Right cardiac atrium (tissue), 5 donors: ENCODE data around the gene STX8. TPM values are rescaled to one million over a fixed set of nuclear protein-coding genes. Genes with fewer than 3 reads are reported as not detected.
A peak's percentile ranks its signal among the peaks of the same experiment; 100 is the strongest.
"Not testable (repeated sequence)": the region's sequence is repeated elsewhere in the genome, so short reads cannot be mapped to it uniquely, and the experiment has no call there.

Experiments used
- ATAC-seq, 2 donors: fragments of 200-7000 bp; cut with Tn5 transposase; one replicate each; pipeline versions ENCODE4 v1.8.0 to v1.9.1; 2020; ENCODE audit warnings: moderate library complexity in 2 of 2, mild to moderate bottlenecking in 1 of 2
- DNase-seq, 3 donors: peaks; one replicate each; pipeline ENCODE4 v3.0.0-alpha.2; 2020
- H3K27ac ChIP-seq: one replicate; pipeline ENCODE4 v1.5.1; 2013; ENCODE audit warnings: mild to moderate bottlenecking, low read length, control low read depth, moderate library complexity
- H3K27me3 ChIP-seq: one replicate; pipeline ENCODE4 v1.6.1; 2013; ENCODE audit not compliant: control insufficient read depth, insufficient read depth
- H3K4me1 ChIP-seq: one replicate; pipeline ENCODE4 v1.6.1; 2013; ENCODE audit warnings: low read length; ENCODE audit not compliant: control insufficient read depth, insufficient read depth
- H3K4me3 ChIP-seq: one replicate; pipeline ENCODE4 v1.5.1; 2013; ENCODE audit warnings: low read length, control low read depth
- H3K9me3 ChIP-seq: one replicate; pipeline ENCODE4 v1.6.1; 2013; ENCODE audit warnings: low read length; ENCODE audit not compliant: control insufficient read depth
- WGBS: extraction: QIAGEN DNeasy Blood & Tissue Kit; methylation state at CpG from one replicate; pipeline ENCODE4 v1.1.7; 2013; 5-methylcytosine and 5-hydroxymethylcytosine counted together
- intact Hi-C, 4 donors: fragments of 100-400 bp; cut with DNase I; formaldehyde crosslinking; loops; one replicate each; pipeline versions ENCODE4 v1.11.0 to v1.14.0; 2022 to 2023
- polyA plus RNA-seq: library from polyadenylated mRNA; stranded (reverse); fragments of 200-250 nt; gene quantifications from one replicate; pipeline ENCODE4 v1.2.3, GENCODE V29; 2013
- total RNA-seq, 4 donors: library from RNA; stranded (reverse); fragmentation: NEBNext Ultra II Directional; extraction: Animal tissue kit (Norgen Biotek cat#: 25700); gene quantifications; one replicate each; pipeline ENCODE4 v1.2.1, GENCODE V29; 2021
- donor health status: healthy with polysubstance abuse.
- donor health status: DM: no; HTN: yes; CAD: no.
- donor health status: DM: no; HTN: no; CAD: no.
- donor health status: DM: no; HTN: yes; CAD: no; lungs with severe emphysema.
- donor health status: DM: yes; HTN: yes; CAD: no.

Gene STX8
- total and polyA plus RNA-seq, 5 donors: 54.4 to 68.3 (median 61.9) TPM

DNA sequence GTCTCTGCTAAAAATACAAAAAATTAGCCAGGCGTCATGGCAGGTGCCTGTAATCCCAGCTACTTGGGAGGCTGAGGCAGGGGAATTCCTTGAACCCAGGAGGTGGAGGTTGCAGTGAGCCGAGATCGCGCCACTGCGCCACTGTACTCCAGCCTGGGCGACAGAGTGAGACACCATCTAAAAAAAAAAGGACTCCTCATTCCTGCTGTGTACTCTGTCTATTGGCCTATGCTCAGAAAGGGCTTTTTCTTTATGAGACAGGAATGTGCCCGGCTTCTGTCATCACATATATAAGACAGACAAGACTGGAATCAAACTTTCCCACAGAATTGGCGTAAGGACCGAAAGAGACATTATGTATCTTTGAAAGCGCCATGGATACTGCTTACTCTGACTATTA is 236.1 kb downstream of the STX8 start:
- DNase-seq, H3K27me3 ChIP-seq, intact Hi-C loops, H3K9me3 ChIP-seq, H3K4me1 ChIP-seq, H3K27ac ChIP-seq, ATAC-seq, H3K4me3 ChIP-seq: not testable (repeated sequence)
- 79% methylated on average over 10 of the region's 10 CpGs for WGBS

DNA sequence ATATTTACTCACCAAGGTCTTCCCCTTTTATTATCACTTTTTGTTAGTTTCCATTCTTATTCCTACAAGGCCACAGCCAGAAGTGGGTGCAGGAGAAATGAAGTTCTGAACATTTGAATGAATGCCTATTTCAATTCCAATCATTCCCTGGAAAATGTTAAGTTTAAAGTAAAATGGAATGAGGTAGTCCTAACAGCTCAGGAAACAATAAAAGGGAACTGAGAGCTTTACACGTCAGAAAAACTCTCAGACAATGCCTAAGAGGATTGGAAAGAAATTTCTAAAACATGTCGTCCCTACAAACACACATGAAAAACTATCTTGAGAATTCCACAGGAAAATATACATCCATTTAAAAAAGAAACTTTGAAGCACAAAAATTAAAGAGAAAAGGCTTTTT is 238.8 kb downstream of the STX8 start:
- no peak for ATAC-seq
- no peak overlapping the region for H3K4me3 ChIP-seq
- no peaks in the 10 kb centered on the region for H3K27me3 ChIP-seq
- no peaks in the 10 kb centered on the region for H3K9me3 ChIP-seq
- H3K4me1 ChIP-seq: no peaks in the 10 kb centered on the region
- intact Hi-C loops: no loop called here
- no peak for DNase-seq
- WGBS: 80% methylated on average over 2 of the region's 2 CpGs
- H3K27ac ChIP-seq: no peak overlapping the region

DNA sequence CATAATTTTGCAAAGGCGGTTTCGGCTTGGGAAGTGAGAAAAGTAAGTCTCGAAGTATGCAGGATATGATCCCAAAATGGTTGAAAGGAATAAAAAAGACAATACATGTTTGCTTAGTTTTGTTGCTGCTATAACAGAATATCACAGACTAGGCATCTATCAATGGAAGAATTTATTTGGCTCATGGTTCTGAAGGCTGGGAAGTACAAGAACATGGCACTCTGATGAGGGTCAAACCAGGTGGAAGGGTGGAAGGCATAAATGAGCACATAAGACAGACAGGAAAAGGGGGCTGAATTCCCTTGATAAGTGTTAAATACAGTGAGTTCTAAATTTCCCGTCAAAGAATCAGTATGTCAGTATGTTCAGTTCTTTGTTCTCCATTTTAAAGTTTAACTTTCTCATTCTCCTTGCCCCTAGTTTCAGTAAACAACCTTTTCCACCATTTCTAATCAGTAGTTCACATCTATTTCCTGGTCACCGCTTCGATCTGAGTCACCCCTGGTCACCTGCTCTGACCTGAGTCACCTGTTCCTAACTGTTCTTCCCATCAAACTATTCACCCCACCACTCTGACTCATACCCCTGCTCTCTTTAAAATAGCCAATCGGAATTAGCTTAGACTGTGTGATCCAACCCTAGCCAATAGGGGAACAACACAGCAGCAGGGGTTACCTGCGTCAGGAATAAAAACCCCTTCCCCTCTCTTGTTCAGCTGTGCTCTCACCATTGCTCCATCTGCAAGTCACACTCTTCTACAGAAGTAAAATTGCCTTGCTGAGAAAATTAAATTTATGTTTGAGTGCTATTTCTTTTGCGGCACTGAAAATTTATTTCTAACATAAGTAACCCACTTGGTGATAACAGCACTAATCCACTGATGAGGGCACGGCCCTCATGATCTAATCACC is 240.8 kb downstream of the STX8 start:
- 88% methylated on average over 10 of the region's 10 CpGs for WGBS
- H3K27ac ChIP-seq: no peak overlapping the region
- DNase-seq (no peak), ATAC-seq (no peak)
- H3K4me3 ChIP-seq: no peak overlapping the region
- H3K9me3 ChIP-seq: no peaks in the 10 kb centered on the region
- H3K4me1 ChIP-seq: no peaks in the 10 kb centered on the region
- intact Hi-C loops: no loop called here
- no peaks in the 10 kb centered on the region for H3K27me3 ChIP-seq

DNA sequence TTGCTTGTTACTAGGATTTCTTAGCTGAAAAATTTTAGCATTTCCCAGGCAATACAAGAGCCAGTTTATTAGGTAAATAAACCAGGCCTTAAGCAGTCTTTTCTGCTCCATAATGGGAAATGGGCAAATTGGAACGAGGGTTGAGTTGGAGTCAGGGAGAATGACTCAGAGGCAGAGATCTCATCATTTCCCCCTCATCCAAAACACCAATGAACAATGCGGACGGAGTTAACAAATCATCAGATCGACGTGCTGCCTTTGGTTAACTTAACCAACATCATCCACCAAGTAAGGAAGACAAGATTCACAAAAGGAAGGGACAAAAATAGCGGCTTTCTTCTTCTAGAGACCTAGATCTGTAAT is 243.5 kb downstream of the STX8 start:
- ATAC-seq: no peak
- WGBS: 91% methylated on average over 6 of the region's 6 CpGs

DNA sequence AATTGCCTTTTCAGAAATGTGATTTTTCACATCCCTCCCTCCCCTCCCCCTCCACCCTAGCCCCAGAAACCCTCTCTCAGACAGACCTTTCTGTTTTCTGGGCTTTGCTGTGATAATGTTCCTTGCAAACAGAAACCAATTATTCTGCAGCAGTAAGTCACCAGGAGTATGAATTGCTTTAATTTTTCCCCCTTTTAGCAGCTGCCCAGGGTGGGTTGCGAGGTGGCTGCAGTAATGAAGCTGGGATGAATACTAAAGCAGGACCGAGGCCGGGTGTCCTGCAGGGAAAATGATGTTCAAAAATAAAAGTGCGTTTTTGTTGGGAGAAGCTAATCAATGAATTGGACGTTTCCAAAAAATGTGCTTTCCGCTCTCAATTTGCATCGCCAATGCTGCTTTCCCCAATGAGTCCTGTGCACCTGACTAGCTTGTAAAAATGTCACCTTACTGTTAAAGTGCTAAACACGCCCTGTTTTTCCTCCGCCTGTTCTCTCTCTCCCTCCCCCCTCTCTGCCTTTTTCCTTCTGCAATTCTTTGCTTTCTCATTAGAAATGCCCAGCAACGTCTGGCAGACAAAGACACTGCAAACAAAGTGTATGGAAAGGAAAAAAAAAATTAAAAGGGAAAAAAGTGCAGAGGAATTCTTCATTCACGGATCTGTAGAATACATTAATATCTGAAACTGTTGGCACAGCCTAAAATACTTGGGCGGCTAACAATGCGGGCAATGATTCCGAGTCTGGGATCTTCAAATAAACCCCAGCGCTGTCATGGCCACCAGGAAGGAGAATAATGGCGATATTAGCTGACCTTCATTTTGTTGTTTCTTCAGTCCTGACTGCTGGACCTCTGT is 244.1 kb downstream of the STX8 start:
- no peak for ATAC-seq
- WGBS: 84% methylated on average over 16 of the region's 16 CpGs

More for the DNA sequence above, 243.5 kb downstream of the STX8 start:
- H3K4me1 ChIP-seq: no peaks in the 10 kb centered on the region
- no peak overlapping the region for H3K4me3 ChIP-seq
- H3K27ac ChIP-seq: no peak overlapping the region
- no peaks in the 10 kb centered on the region for H3K9me3 ChIP-seq
- H3K27me3 ChIP-seq: no peaks in the 10 kb centered on the region
- intact Hi-C loops: no loop called here
- no peak for DNase-seq

DNA sequence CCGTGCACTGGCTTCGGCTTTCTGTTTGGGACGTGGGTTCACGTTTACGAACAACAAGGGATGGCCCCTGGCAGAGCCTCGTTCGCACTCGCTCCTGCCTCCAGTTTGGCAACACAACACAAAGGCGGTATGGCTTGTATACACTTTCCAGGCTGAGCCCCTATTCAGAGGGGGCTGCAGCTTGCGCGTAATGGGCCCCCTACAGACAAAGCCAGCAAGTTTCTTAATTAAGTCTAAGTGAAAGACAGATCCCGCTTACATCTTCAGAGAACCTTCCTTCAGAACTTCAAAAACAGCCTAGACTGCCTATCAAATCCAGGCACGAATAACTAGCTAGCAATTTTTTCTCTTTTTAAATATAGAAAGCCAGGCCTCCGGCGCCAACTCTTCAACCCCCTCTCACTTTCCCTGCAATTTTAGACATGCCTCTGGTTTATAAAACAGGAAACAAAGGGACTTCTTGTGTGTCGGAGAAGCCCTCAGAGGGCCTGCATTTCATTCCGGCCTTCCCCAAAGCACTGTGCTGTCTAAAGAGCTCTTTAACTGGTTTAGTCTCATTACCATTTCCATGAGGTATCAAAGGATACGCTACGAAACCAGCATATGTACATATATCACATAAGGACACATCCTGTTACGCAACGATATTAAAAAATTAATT is 244.9 kb downstream of the STX8 start:
- Histone ChIP-seq H3K4me1 (no peaks in the 10 kb centered on the region), H3K27me3 (no peaks in the 10 kb centered on the region), H3K9me3 (no peaks in the 10 kb centered on the region), H3K4me3 (no peak overlapping the region), H3K27ac (no peak overlapping the region)
- WGBS: 87% methylated on average over 21 of the region's 21 CpGs
- intact Hi-C loops: no loop called here
- ATAC-seq (no peak), DNase-seq (no peak)

More for the DNA sequence above, 244.1 kb downstream of the STX8 start:
- Histone ChIP-seq H3K27me3 (no peaks in the 10 kb centered on the region), H3K4me3 (no peak overlapping the region), H3K9me3 (no peaks in the 10 kb centered on the region), H3K27ac (no peak overlapping the region), H3K4me1 (no peaks in the 10 kb centered on the region)
- no peak for DNase-seq
- intact Hi-C loops: no loop called here

DNA sequence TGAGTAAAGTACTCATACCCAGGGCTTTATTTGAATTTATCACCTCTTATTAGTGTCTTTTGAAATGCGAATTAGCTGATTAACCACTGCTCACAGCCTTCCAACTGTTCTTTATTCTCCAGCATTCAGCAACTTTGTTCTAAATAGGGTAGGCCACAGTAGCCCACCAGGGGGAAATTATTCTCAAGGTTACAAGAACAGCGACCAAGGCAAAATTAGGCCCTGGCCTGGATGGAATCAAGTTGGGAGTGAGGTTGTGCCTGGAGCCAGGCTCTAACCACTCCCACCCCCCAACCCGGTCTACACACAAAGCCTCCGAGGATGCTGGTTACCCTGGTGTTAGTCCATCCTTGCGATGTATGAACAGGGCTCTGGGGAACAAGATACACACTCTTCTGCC is 245.5 kb downstream of the STX8 start:
- WGBS: 82% methylated on average over 5 of the region's 5 CpGs
- no peak overlapping the region for H3K27ac ChIP-seq
- intact Hi-C loops: no loop called here

DNA sequence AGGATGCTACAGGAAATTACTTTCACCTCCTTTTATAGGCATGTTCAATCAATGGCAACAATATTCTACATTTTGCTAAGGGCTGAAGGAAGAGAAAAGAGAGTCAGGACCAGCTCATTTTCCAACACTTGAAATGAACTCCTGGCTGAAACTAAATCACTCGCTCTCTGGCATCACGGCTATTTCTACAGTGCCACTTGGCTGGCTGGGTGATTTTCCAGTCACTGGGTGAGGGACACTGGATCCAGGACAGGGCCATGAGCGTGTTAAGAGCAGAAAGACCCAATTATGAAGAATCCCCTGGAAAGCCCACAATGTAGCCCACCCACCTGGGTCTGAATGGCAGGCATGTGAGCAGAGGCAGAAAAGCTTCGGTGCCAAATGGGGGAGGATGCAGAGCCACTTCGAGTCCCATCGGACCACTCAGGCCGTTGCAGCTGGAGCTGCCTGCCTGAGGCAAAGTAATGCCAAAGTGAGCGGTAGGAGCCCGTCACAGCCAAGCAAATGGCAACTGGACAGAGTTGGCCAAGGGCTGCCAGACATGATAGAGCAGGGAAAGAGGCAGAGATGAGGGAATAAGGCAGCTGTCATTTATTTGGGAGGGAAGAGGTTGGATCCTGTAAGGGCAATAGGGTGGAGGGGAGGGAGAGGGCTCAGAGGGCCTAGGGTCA is 246.2 kb downstream of the STX8 start:
- no peak overlapping the region for H3K4me3 ChIP-seq
- no peaks in the 10 kb centered on the region for H3K9me3 ChIP-seq
- H3K27ac ChIP-seq: no peak overlapping the region
- 79% methylated on average over 9 of the region's 9 CpGs for WGBS
- ATAC-seq (peak in 1 of 2 donors; percentile 28), DNase-seq (no peak)
- H3K27me3 ChIP-seq: no peaks in the 10 kb centered on the region
- intact Hi-C loops: no loop called here
- H3K4me1 ChIP-seq: no peaks in the 10 kb centered on the region

More for the DNA sequence above, 245.5 kb downstream of the STX8 start:
- no peak for DNase-seq
- H3K4me3 ChIP-seq: no peak overlapping the region
- no peak for ATAC-seq
- no peaks in the 10 kb centered on the region for H3K9me3 ChIP-seq
- H3K27me3 ChIP-seq: no peaks in the 10 kb centered on the region
- no peaks in the 10 kb centered on the region for H3K4me1 ChIP-seq

DNA sequence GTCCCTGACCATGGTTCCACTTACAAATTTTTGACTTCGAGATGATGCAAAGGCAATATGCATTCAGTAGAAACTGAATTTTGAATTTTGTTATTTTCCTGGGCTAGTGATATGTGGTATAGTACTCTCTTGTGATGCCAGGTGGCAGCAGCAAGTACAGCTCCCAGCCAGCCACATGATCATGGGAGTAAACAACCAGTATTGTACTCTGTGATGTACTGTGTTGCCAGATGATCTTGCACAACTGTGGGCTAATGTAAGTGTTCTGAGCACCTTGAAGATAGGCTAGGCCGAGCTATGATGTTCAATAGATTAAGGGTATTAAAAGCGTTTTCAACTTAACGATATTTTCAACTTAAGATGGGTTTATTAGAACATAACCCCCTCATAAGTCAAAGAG is 250.8 kb downstream of the STX8 start:
- DNase-seq (no peak), ATAC-seq (no peak)
- 97% methylated on average over 4 of the region's 4 CpGs for WGBS
- no peaks in the 10 kb centered on the region for H3K27me3 ChIP-seq
- intact Hi-C loops: no loop called here
- H3K27ac ChIP-seq: no peak overlapping the region
- H3K4me1 ChIP-seq: no peaks in the 10 kb centered on the region
- no peak overlapping the region for H3K4me3 ChIP-seq
- no peaks in the 10 kb centered on the region for H3K9me3 ChIP-seq

DNA sequence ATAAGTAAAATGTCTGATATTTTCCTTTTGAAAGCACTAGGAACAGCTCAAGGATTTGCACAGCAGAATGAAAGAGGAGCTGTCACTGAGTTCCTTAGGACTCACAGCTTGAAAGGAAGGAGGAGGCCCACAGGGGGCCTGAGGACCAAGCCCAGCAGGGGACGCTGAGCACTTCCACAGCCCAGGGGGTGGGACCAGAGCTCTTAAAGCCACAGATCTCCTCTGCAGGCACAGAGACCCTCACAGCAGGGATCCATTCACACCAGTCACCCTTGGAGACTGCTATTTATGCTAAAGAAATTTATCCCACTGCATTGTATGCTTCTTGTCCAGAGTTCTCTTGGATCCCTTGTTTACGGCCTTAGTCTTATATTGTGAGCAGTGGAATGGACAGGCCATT is 253.3 kb downstream of the STX8 start:
- 70% methylated on average over 2 of the region's 2 CpGs for WGBS
- Histone ChIP-seq H3K4me3 (no peak overlapping the region), H3K27ac (no peak overlapping the region), H3K27me3 (no peaks in the 10 kb centered on the region), H3K9me3 (no peaks in the 10 kb centered on the region), H3K4me1 (no peaks in the 10 kb centered on the region)
- DNase-seq (no peak), ATAC-seq (no peak)
- intact Hi-C loops: no loop called here
